Breast epithelium (tissue), 3 donors: Measurements from ENCODE around the gene NCAPD3.

Experiments
- POLR2A ChIP-seq: fragments of 450-650 bp; IDR thresholded peaks from one replicate; pipeline ENCODE4 v1.6.1; 2016; ENCODE audit warnings: antibody characterized with exemption, mild to moderate bottlenecking, moderate library complexity
- POLR2AphosphoS5 ChIP-seq, 3 donors: sonication (generic); formaldehyde crosslinking; IDR thresholded peaks; one replicate each; pipeline ENCODE4 v1.6.1; 2017; ENCODE audit warnings: antibody characterized with exemption in 3 of 3
- TF ChIP-seq, protein P1 (sequence below), 3 donors: fragments of 450-650 bp; IDR thresholded peaks; one replicate each; pipeline ENCODE4 v1.5.1; 2016 to 2017; ENCODE audit warnings: antibody characterized with exemption in 3 of 3, mild to moderate bottlenecking in 3 of 3, moderate library complexity in 3 of 3

DNA sequence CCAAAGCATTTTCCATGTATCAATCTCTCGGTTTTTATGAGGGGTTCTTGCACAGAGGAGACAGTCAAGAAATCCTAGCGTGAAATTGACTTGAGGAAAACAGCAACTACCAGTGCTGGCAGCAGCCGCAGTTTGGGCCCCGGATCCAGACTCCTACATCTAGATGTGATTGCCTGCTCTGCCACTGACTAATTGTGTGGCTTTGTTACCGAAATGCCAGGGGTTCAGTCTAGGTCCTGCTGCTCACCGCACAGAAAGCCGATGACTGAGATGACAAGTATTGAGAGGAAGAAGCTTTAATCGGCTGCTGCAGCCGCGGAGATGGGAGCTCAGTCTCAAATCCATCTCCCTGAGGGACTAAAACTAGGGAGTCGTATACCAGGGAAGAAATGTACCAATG, 44.2 kb upstream of the NCAPD3 start:
- TF ChIP-seq, protein P1, sequence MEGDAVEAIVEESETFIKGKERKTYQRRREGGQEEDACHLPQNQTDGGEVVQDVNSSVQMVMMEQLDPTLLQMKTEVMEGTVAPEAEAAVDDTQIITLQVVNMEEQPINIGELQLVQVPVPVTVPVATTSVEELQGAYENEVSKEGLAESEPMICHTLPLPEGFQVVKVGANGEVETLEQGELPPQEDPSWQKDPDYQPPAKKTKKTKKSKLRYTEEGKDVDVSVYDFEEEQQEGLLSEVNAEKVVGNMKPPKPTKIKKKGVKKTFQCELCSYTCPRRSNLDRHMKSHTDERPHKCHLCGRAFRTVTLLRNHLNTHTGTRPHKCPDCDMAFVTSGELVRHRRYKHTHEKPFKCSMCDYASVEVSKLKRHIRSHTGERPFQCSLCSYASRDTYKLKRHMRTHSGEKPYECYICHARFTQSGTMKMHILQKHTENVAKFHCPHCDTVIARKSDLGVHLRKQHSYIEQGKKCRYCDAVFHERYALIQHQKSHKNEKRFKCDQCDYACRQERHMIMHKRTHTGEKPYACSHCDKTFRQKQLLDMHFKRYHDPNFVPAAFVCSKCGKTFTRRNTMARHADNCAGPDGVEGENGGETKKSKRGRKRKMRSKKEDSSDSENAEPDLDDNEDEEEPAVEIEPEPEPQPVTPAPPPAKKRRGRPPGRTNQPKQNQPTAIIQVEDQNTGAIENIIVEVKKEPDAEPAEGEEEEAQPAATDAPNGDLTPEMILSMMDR (IDR thresholded peaks at IDR 0.05): no peak
- no peak for TF ChIP-seq POLR2A
- TF ChIP-seq POLR2AphosphoS5 (IDR thresholded peaks at IDR 0.05): no peak
